Measurements from ENCODE around the gene RBM20.
"Not testable (repeated sequence)": the region's sequence is repeated elsewhere in the genome, so short reads cannot be mapped to it uniquely, and the experiment has no call there.

RBM20 gene

GRCh38 chr10:110861476-110861875 is 217.3 kb downstream of the RBM20 start:
- DNase-seq: no peak

- DNase-seq: no peak
Measured at GRCh38 chr10:110861930-110862649, 218.0 kb downstream of the RBM20 start.

- no peak for DNase-seq
Measured at GRCh38 chr10:110862961-110863360, 218.8 kb downstream of the RBM20 start.

GRCh38 chr10:110863361-110863760 is 219.2 kb downstream of the RBM20 start:
- DNase-seq: no peak

- DNase-seq: no peak
Measured at GRCh38 chr10:110863956-110864355, 219.8 kb downstream of the RBM20 start.

- no peak for DNase-seq
Measured at GRCh38 chr10:110864662-110865140, 220.6 kb downstream of the RBM20 start.

GRCh38 chr10:110865186-110865808 is 221.2 kb downstream of the RBM20 start:
- DNase-seq: no peak

- DNase-seq: no peak
Measured at GRCh38 chr10:110865809-110866482, 221.8 kb downstream of the RBM20 start.

- not testable (repeated sequence) for DNase-seq
Measured at GRCh38 chr10:110867011-110867806, 223.1 kb downstream of the RBM20 start.

- DNase-seq: no peak
Measured at GRCh38 chr10:110867807-110868465, 223.8 kb downstream of the RBM20 start.

- no peak for DNase-seq
Measured at GRCh38 chr10:110868981-110869380, 224.8 kb downstream of the RBM20 start.

- DNase-seq: no peak
Measured at GRCh38 chr10:110870823-110871297, 226.7 kb downstream of the RBM20 start.

- DNase-seq: peak; percentile 91
Measured at GRCh38 chr10:110871298-110872084, 227.4 kb downstream of the RBM20 start, which contains the start of gene PDCD4. Gene PDCD4 (plus strand): TSS chr10:110871928. CDS start chr10:110876028, 4,100 bp downstream.

GRCh38 chr10:110872145-110872983 is 228.2 kb downstream of the RBM20 start:
- no peak for DNase-seq

GRCh38 chr10:110872984-110873923 is 229.1 kb downstream of the RBM20 start:
- no peak for DNase-seq

GRCh38 chr10:110873951-110874350 is 229.8 kb downstream of the RBM20 start:
- no peak for DNase-seq

- no peak for DNase-seq
Measured at GRCh38 chr10:110876000-110876399, 231.9 kb downstream of the RBM20 start.

- no peak for DNase-seq
Measured at GRCh38 chr10:110876788-110877187, 232.7 kb downstream of the RBM20 start.

- no peak for DNase-seq
Measured at GRCh38 chr10:110880012-110880411, 235.9 kb downstream of the RBM20 start.

Measured in NCI-H1048 (cell line).